Right atrium auricular region (tissue), 2 donors: ENCODE measurements around the gene CDKN2AIPNL. TPM values are rescaled to one million over a fixed set of nuclear protein-coding genes. Genes with fewer than 3 reads are reported as not detected.
A peak's percentile ranks its signal among the peaks of the same experiment; 100 is the strongest.

Source experiments
- DNase-seq: peaks from one replicate; pipeline ENCODE4 v3.0.0-alpha.2; 2019; ENCODE audit warnings: low spot score
- H3K27ac ChIP-seq, 2 donors: fragments of 200-600 bp; sonication (generic); 1 replicate in 1 of 2; 2 replicates in 1 of 2; pipeline ENCODE4 v1.5.1; 2016 to 2019
- H3K27me3 ChIP-seq, 2 donors: fragments of 200-600 bp; sonication (generic); one replicate each; pipeline versions ENCODE4 v1.5.1 to v1.6.0; 2017 to 2019
- H3K36me3 ChIP-seq: fragments of 200-600 bp; sonication (generic); one replicate; pipeline ENCODE4 v1.5.1; 2016
- H3K4me1 ChIP-seq, 2 donors: fragments of 200-600 bp; sonication (generic); one replicate each; pipeline versions ENCODE4 v1.5.1 to v1.6.0; 2017 to 2019
- H3K4me3 ChIP-seq, 2 donors: fragments of 200-600 bp; sonication (generic); 1 replicate in 1 of 2; 2 replicates in 1 of 2; pipeline ENCODE4 v1.5.1; 2017 to 2019; ENCODE audit warnings: mild to moderate bottlenecking in 1 of 2, moderate library complexity in 1 of 2
- H3K9me3 ChIP-seq, 2 donors: fragments of 200-600 bp; sonication (generic); one replicate each; pipeline ENCODE4 v1.5.1; 2019
- total RNA-seq, 2 donors: library from RNA; depleted of rRNA; stranded (reverse); fragments of >200 nt; gene quantifications; one replicate each; pipeline ENCODE4 v1.1.0, GENCODE V29; 2016
- TF ChIP-seq, protein P1 (sequence below), 2 donors: fragments of 200-600 bp; sonication (generic); IDR thresholded peaks; one replicate each; pipeline ENCODE4 v1.5.1; 2019; ENCODE audit warnings: antibody characterized with exemption in 2 of 2

The CDKN2AIPNL gene
- total RNA-seq, 2 donors from 2014 or later, result 28.2 to 32.8 TPM

GRCh38 chr5:134451225-134451935 is 39.7 kb upstream of the CDKN2AIPNL start:
- no peaks in the 10 kb centered on the region for H3K36me3 ChIP-seq
- TF ChIP-seq, protein P1, sequence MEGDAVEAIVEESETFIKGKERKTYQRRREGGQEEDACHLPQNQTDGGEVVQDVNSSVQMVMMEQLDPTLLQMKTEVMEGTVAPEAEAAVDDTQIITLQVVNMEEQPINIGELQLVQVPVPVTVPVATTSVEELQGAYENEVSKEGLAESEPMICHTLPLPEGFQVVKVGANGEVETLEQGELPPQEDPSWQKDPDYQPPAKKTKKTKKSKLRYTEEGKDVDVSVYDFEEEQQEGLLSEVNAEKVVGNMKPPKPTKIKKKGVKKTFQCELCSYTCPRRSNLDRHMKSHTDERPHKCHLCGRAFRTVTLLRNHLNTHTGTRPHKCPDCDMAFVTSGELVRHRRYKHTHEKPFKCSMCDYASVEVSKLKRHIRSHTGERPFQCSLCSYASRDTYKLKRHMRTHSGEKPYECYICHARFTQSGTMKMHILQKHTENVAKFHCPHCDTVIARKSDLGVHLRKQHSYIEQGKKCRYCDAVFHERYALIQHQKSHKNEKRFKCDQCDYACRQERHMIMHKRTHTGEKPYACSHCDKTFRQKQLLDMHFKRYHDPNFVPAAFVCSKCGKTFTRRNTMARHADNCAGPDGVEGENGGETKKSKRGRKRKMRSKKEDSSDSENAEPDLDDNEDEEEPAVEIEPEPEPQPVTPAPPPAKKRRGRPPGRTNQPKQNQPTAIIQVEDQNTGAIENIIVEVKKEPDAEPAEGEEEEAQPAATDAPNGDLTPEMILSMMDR (IDR thresholded peaks at IDR 0.05), result no peak
- no peak for DNase-seq
- H3K4me3 ChIP-seq, result no peak overlapping the region
- no peaks in the 10 kb centered on the region for H3K27me3 ChIP-seq
- no peaks in the 10 kb centered on the region for H3K9me3 ChIP-seq
- H3K4me1 ChIP-seq, result peaks cover 0 to 14% of the 10 kb centered on the region in 2 donors
- H3K27ac ChIP-seq, result peak overlapping the region; percentile 57 to 77

GRCh38 chr5:134450374-134450773 is 38.7 kb upstream of the CDKN2AIPNL start:
- Histone ChIP-seq H3K27me3 (no peaks in the 10 kb centered on the region), H3K9me3 (no peaks in the 10 kb centered on the region), H3K4me1 (peaks cover 0 to 14% of the 10 kb centered on the region in 2 donors), H3K36me3 (no peaks in the 10 kb centered on the region), H3K27ac (no peak overlapping the region), H3K4me3 (no peak overlapping the region)
- no peak for DNase-seq
- TF ChIP-seq, protein P1 (IDR thresholded peaks at IDR 0.05), result no peak

DNA sequence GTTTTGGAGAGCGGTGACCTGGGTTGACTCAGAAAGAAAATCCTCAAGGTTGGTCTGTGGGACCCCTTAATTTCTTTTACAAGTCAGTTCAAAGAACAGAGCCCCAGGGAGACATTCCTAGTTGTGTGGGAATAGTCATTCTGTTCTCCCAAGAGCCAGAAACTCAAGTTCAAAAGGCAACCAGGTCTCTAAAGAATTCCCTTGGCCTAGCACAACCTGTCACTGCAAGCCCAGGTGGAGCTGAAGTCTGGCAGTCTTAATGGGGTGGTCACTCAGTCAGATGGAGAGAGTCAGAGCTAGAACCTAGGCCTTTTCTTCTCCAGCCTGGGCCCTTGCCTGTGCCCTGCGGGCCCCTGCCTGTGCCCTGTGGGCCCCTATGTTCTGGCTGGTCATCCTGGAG is 37.5 kb upstream of the CDKN2AIPNL start:
- Histone ChIP-seq H3K36me3 (no peaks in the 10 kb centered on the region), H3K4me3 (no peak overlapping the region), H3K4me1 (peaks cover 0 to 14% of the 10 kb centered on the region in 2 donors), H3K9me3 (no peaks in the 10 kb centered on the region), H3K27ac (no peak overlapping the region), H3K27me3 (no peaks in the 10 kb centered on the region)
- TF ChIP-seq, protein P1 (IDR thresholded peaks at IDR 0.05), result no peak
- no peak for DNase-seq

- TF ChIP-seq, protein P1 (IDR thresholded peaks at IDR 0.05), result no peak
- H3K9me3 ChIP-seq, result no peaks in the 10 kb centered on the region
- H3K36me3 ChIP-seq, result no peaks in the 10 kb centered on the region
- peaks cover 0 to 14% of the 10 kb centered on the region in 2 donors for H3K4me1 ChIP-seq
- H3K4me3 ChIP-seq, result no peak overlapping the region
- no peak overlapping the region for H3K27ac ChIP-seq
- H3K27me3 ChIP-seq, result no peaks in the 10 kb centered on the region
- DNase-seq, result no peak
These were observed 36.3 kb upstream of the CDKN2AIPNL start for GRCh38 chr5:134447815-134448520.

DNA sequence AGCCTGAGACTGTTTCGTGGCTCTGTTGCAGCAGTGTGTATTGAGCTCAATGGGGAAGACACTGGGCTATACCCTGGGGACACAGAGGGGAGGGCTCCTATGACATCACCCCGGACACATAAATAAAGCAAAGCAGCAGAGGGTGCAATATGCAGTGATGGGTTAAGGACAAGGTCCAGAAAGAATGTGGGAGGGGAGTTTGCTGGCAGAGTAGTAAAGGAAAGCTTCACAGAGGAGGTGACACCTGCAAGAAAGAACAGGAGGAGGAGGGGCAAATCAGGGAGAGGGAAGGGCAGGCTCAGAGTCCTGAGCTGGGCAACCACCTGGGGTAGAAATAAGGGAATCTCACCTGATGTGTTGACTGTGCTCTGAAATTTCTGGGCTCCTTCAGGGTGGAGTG is 35.3 kb upstream of the CDKN2AIPNL start:
- Histone ChIP-seq H3K4me1 (peaks cover 0 to 8% of the 10 kb centered on the region in 2 donors), H3K9me3 (no peaks in the 10 kb centered on the region), H3K36me3 (no peaks in the 10 kb centered on the region), H3K27me3 (no peaks in the 10 kb centered on the region), H3K4me3 (no peak overlapping the region), H3K27ac (no peak overlapping the region)
- TF ChIP-seq, protein P1 (IDR thresholded peaks at IDR 0.05), result no peak
- no peak for DNase-seq
